ENCODE data around the gene PRKN. TPM values are rescaled to one million over a fixed set of nuclear protein-coding genes. Genes with fewer than 3 reads are reported as not detected.

Gene PRKN
- total RNA-seq, 1 donor from 2014 or later = 1.3 TPM

DNA sequence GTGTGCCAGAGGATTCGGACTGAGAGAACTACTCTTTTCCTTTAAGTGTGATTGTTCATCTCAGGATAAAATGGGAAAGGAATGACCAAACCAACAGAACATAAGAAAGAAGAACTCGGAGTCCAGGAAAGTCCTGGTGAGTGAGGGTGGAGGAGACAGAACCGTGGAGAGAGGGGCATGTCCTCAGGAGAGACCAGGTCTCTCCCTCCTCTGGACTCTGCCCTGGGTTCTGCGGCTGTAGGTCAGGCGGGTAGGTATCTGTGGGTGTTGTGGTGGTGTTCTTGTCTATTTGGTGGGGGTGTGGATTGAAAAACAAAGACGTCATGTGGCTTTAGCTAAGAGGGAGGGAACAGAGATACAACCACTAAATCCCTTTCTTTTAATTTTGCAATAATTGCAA is 1424.6 kb downstream of the PRKN start:
- Histone ChIP-seq H3K9me3 (ENCODE audit: insufficient read depth, low read depth, low read length) (no peaks in the 10 kb centered on the region), H3K27ac (ENCODE audit: low read depth, low read length) (no peak overlapping the region), H3K4me1 (ENCODE audit: insufficient read depth, low read length) (peaks cover 6% of the 10 kb centered on the region), H3K4me3 (ENCODE audit: insufficient read depth, low read depth, low read length) (no peak overlapping the region), H3K27me3 (ENCODE audit: insufficient read depth, low read length) (no peaks in the 10 kb centered on the region), H3K79me2 (ENCODE audit: insufficient read depth, low read length) (no peaks in the 10 kb centered on the region), H4K20me1 (ENCODE audit: insufficient read depth, low read length) (no peaks in the 10 kb centered on the region), H3K9ac (ENCODE audit: low read length) (no peak overlapping the region), H2AFZ (ENCODE audit: low read depth, low read length) (no peak overlapping the region), H3K36me3 (ENCODE audit: insufficient read depth, low read length) (no peaks in the 10 kb centered on the region), H3K4me2 (ENCODE audit: low read length) (no peak overlapping the region)
- no peaks in the 10 kb centered on the region for H3K4me1 Mint-ChIP-seq (ENCODE audit: low read depth, unreplicated experiment)
- TF ChIP-seq EZH2 (IDR thresholded peaks at IDR 0.05; ENCODE audit: insufficient read depth, low read length) = no peak
- TF ChIP-seq, protein P1, sequence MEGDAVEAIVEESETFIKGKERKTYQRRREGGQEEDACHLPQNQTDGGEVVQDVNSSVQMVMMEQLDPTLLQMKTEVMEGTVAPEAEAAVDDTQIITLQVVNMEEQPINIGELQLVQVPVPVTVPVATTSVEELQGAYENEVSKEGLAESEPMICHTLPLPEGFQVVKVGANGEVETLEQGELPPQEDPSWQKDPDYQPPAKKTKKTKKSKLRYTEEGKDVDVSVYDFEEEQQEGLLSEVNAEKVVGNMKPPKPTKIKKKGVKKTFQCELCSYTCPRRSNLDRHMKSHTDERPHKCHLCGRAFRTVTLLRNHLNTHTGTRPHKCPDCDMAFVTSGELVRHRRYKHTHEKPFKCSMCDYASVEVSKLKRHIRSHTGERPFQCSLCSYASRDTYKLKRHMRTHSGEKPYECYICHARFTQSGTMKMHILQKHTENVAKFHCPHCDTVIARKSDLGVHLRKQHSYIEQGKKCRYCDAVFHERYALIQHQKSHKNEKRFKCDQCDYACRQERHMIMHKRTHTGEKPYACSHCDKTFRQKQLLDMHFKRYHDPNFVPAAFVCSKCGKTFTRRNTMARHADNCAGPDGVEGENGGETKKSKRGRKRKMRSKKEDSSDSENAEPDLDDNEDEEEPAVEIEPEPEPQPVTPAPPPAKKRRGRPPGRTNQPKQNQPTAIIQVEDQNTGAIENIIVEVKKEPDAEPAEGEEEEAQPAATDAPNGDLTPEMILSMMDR (IDR thresholded peaks at IDR 0.05; ENCODE audit: insufficient read depth, low read depth, low read length) = no peak
- FAIRE-seq (no peak), DNase-seq (ENCODE audit: low read depth) (no peak)
- no peak overlapping the region for H3K27ac Mint-ChIP-seq (ENCODE audit: unreplicated experiment)
- H3K27me3 Mint-ChIP-seq (ENCODE audit: low read depth, unreplicated experiment) = no peaks in the 10 kb centered on the region
- H3K36me3 Mint-ChIP-seq (ENCODE audit: low read depth, unreplicated experiment) = no peaks in the 10 kb centered on the region
- H3K4me3 Mint-ChIP-seq (ENCODE audit: unreplicated experiment) = no peak overlapping the region
- H3K9me3 Mint-ChIP-seq (ENCODE audit: unreplicated experiment) = no peaks in the 10 kb centered on the region

- Histone ChIP-seq H3K36me3 (ENCODE audit: insufficient read depth, low read length) (no peaks in the 10 kb centered on the region), H2AFZ (ENCODE audit: low read depth, low read length) (no peak overlapping the region), H3K4me2 (ENCODE audit: low read length) (no peak overlapping the region), H3K79me2 (ENCODE audit: insufficient read depth, low read length) (no peaks in the 10 kb centered on the region), H4K20me1 (ENCODE audit: insufficient read depth, low read length) (no peaks in the 10 kb centered on the region), H3K27ac (ENCODE audit: low read depth, low read length) (no peak overlapping the region), H3K4me3 (ENCODE audit: insufficient read depth, low read depth, low read length) (no peak overlapping the region), H3K9ac (ENCODE audit: low read length) (no peak overlapping the region), H3K9me3 (ENCODE audit: insufficient read depth, low read depth, low read length) (no peaks in the 10 kb centered on the region), H3K4me1 (ENCODE audit: insufficient read depth, low read length) (peaks cover 6% of the 10 kb centered on the region), H3K27me3 (ENCODE audit: insufficient read depth, low read length) (no peaks in the 10 kb centered on the region)
- no peaks in the 10 kb centered on the region for H3K36me3 Mint-ChIP-seq (ENCODE audit: low read depth, unreplicated experiment)
- no peaks in the 10 kb centered on the region for H3K9me3 Mint-ChIP-seq (ENCODE audit: unreplicated experiment)
- FAIRE-seq (no peak), DNase-seq (ENCODE audit: low read depth) (peak; percentile 82)
- no peaks in the 10 kb centered on the region for H3K27me3 Mint-ChIP-seq (ENCODE audit: low read depth, unreplicated experiment)
- no peak overlapping the region for H3K4me3 Mint-ChIP-seq (ENCODE audit: unreplicated experiment)
- TF ChIP-seq, protein P1 (IDR thresholded peaks at IDR 0.05; ENCODE audit: insufficient read depth, low read depth, low read length) = no peak
- TF ChIP-seq EZH2 (IDR thresholded peaks at IDR 0.05; ENCODE audit: insufficient read depth, low read length) = no peak
- H3K27ac Mint-ChIP-seq (ENCODE audit: unreplicated experiment) = no peak overlapping the region
- no peaks in the 10 kb centered on the region for H3K4me1 Mint-ChIP-seq (ENCODE audit: low read depth, unreplicated experiment)
Measured at GRCh38 chr6:161301338-161301737, 1426.2 kb downstream of the PRKN start.

- Histone ChIP-seq H3K4me2 (ENCODE audit: low read length) (no peak overlapping the region), H3K9ac (ENCODE audit: low read length) (no peak overlapping the region), H3K9me3 (ENCODE audit: insufficient read depth, low read depth, low read length) (no peaks in the 10 kb centered on the region), H3K4me1 (ENCODE audit: insufficient read depth, low read length) (peaks cover 6% of the 10 kb centered on the region), H3K4me3 (ENCODE audit: insufficient read depth, low read depth, low read length) (no peak overlapping the region), H3K27me3 (ENCODE audit: insufficient read depth, low read length) (no peaks in the 10 kb centered on the region), H4K20me1 (ENCODE audit: insufficient read depth, low read length) (no peaks in the 10 kb centered on the region), H2AFZ (ENCODE audit: low read depth, low read length) (no peak overlapping the region), H3K27ac (ENCODE audit: low read depth, low read length) (no peak overlapping the region), H3K36me3 (ENCODE audit: insufficient read depth, low read length) (no peaks in the 10 kb centered on the region), H3K79me2 (ENCODE audit: insufficient read depth, low read length) (no peaks in the 10 kb centered on the region)
- TF ChIP-seq, protein P1 (IDR thresholded peaks at IDR 0.05; ENCODE audit: insufficient read depth, low read depth, low read length) = no peak
- TF ChIP-seq EZH2 (IDR thresholded peaks at IDR 0.05; ENCODE audit: insufficient read depth, low read length) = no peak
- Mint-ChIP-seq H3K9me3 (ENCODE audit: unreplicated experiment) (peaks cover 3% of the 10 kb centered on the region), H3K36me3 (ENCODE audit: low read depth, unreplicated experiment) (no peaks in the 10 kb centered on the region), H3K27me3 (ENCODE audit: low read depth, unreplicated experiment) (no peaks in the 10 kb centered on the region), H3K4me1 (ENCODE audit: low read depth, unreplicated experiment) (no peaks in the 10 kb centered on the region), H3K27ac (ENCODE audit: unreplicated experiment) (no peak overlapping the region), H3K4me3 (ENCODE audit: unreplicated experiment) (no peak overlapping the region)
- FAIRE-seq (no peak), DNase-seq (ENCODE audit: low read depth) (no peak)
Measured at GRCh38 chr6:161300823-161301222, 1426.7 kb downstream of the PRKN start.
